ENCODE measurements around the gene KIAA0408.

- TF ChIP-seq CTCF (IDR thresholded peaks at IDR 0.05) (no peak), POLR2A (IDR thresholded peaks at IDR 0.05) (no peak)
These were observed 372 bp downstream of the KIAA0408 start for GRCh38 chr6:127458817-127459216.
